Glomerular visceral epithelial cell (primary cell): ENCODE results near the gene TEC.
"Not testable (repeated sequence)": the region's sequence is repeated elsewhere in the genome, so short reads cannot be mapped to it uniquely, and the experiment has no call there.

Source experiments
- DNase-seq: peaks from one replicate; pipeline ENCODE4 v3.0.0-alpha.2; 2016; ENCODE audit errors: extremely low spot score

The TEC gene

GRCh38 chr4:48195853-48196252 lies 73.8 kb downstream of the TEC start:
- DNase-seq, result no peak

GRCh38 chr4:48195374-48195773 lies 74.3 kb downstream of the TEC start:
- no peak for DNase-seq

- no peak for DNase-seq
Observed at GRCh38 chr4:48194971-48195370, 74.7 kb downstream of the TEC start.

- DNase-seq, result no peak
Observed at GRCh38 chr4:48193921-48194468, 75.6 kb downstream of the TEC start.

GRCh38 chr4:48193096-48193836 lies 76.4 kb downstream of the TEC start:
- DNase-seq, result no peak

- no peak for DNase-seq
Observed at GRCh38 chr4:48191758-48192157, 77.9 kb downstream of the TEC start.

GRCh38 chr4:48190839-48191238 lies 78.8 kb downstream of the TEC start:
- no peak for DNase-seq

GRCh38 chr4:48189731-48190130 lies 79.9 kb downstream of the TEC start:
- DNase-seq, result no peak

GRCh38 chr4:48188390-48188789 lies 81.2 kb downstream of the TEC start:
- no peak for DNase-seq

- DNase-seq, result no peak
Observed at GRCh38 chr4:48187813-48188212, 81.8 kb downstream of the TEC start.

- not testable (repeated sequence) for DNase-seq
Observed at GRCh38 chr4:48187066-48187465, 82.6 kb downstream of the TEC start.

GRCh38 chr4:48186394-48186793 lies 83.2 kb downstream of the TEC start:
- DNase-seq, result not testable (repeated sequence)

GRCh38 chr4:48184882-48185281 lies 84.8 kb downstream of the TEC start:
- peak; percentile 3 for DNase-seq

GRCh38 chr4:48180234-48180633 lies 89.4 kb downstream of the TEC start:
- DNase-seq, result peak; percentile 35

- DNase-seq, result no peak
Observed at GRCh38 chr4:48178931-48179330, 90.7 kb downstream of the TEC start.

GRCh38 chr4:48175806-48176205 lies 93.8 kb downstream of the TEC start:
- no peak for DNase-seq

- DNase-seq, result no peak
Observed at GRCh38 chr4:48175328-48175727, 94.3 kb downstream of the TEC start.

GRCh38 chr4:48173056-48173991 lies 96.3 kb downstream of the TEC start:
- DNase-seq, result peak; percentile 77

GRCh38 chr4:48172651-48173050 lies 97.0 kb downstream of the TEC start:
- DNase-seq, result no peak

GRCh38 chr4:48169636-48170035 lies 100.0 kb downstream of the TEC start:
- DNase-seq, result no peak

GRCh38 chr4:48167538-48168263 lies 101.9 kb downstream of the TEC start:
- DNase-seq, result no peak

GRCh38 chr4:48164561-48164960 lies 105.1 kb downstream of the TEC start:
- not testable (repeated sequence) for DNase-seq
